Heart left ventricle (tissue), 16 donors: ENCODE data around the gene DRD4. TPM values are rescaled to one million over a fixed set of nuclear protein-coding genes. Genes with fewer than 3 reads are reported as not detected.
A peak's percentile ranks its signal among the peaks of the same experiment; 100 is the strongest.
"Not testable (repeated sequence)": the region's sequence is repeated elsewhere in the genome, so short reads cannot be mapped to it uniquely, and the experiment has no call there.

Experiments used
- ATAC-seq, 4 donors: fragments of 200-7000 bp; cut with Tn5 transposase; one replicate each; pipeline ENCODE4 v1.9.1; 2020 to 2022; ENCODE audit warnings: moderate library complexity in 4 of 4, mild to moderate bottlenecking in 3 of 4, moderate number of reproducible peaks in 1 of 4
- DNase-seq, 5 donors: peaks; one replicate each; pipeline ENCODE4 v3.0.0-alpha.2; 2020
- H3K27ac ChIP-seq, 12 donors: fragments of 200-600 bp; sonication (generic) in 4 of 12; one replicate each; pipeline versions ENCODE4 v1.5.0 to v1.8.0; 2016 to 2022; ENCODE audit warnings: mild to moderate bottlenecking in 2 of 12
- H3K27me3 ChIP-seq, 9 donors: fragments of 200-600 bp; sonication (generic) in 2 of 9; one replicate each; pipeline versions ENCODE4 v1.5.1 to v1.8.0; 2016 to 2022; ENCODE audit warnings: mild to moderate bottlenecking in 3 of 9
- H3K36me3 ChIP-seq, 9 donors: fragments of 200-600 bp; sonication (generic) in 2 of 9; one replicate each; pipeline versions ENCODE4 v1.5.0 to v1.8.0; 2018 to 2022; ENCODE audit warnings: mild to moderate bottlenecking in 2 of 9
- H3K4me1 ChIP-seq, 12 donors: fragments of 200-600 bp; sonication (generic) in 4 of 12; one replicate each; pipeline versions ENCODE4 v1.5.0 to v1.8.0; 2016 to 2022; ENCODE audit warnings: mild to moderate bottlenecking in 3 of 12
- H3K4me3 ChIP-seq, 12 donors: fragments of 200-600 bp; sonication (generic) in 4 of 12; one replicate each; pipeline versions ENCODE4 v1.5.0 to v1.8.0; 2017 to 2022; ENCODE audit warnings: mild to moderate bottlenecking in 9 of 12, moderate library complexity in 4 of 12
- H3K9me3 ChIP-seq, 12 donors: fragments of 200-600 bp; sonication (generic) in 4 of 12; one replicate each; pipeline versions ENCODE4 v1.5.0 to v1.8.0; 2016 to 2022; ENCODE audit warnings: mild to moderate bottlenecking in 1 of 12
- CTCF ChIP-seq, 12 donors: fragments of 200-600 bp; sonication (generic) in 4 of 12; IDR thresholded peaks; one replicate each; pipeline versions ENCODE4 v1.5.0 to v1.8.0; 2018 to 2022; ENCODE audit warnings: antibody characterized with exemption in 12 of 12, mild to moderate bottlenecking in 5 of 12
- POLR2A ChIP-seq, 2 donors: fragments of 450-650 bp; IDR thresholded peaks; one replicate each; pipeline ENCODE4 v1.6.1; 2017; ENCODE audit warnings: antibody characterized with exemption in 2 of 2, mild to moderate bottlenecking in 2 of 2, moderate library complexity in 2 of 2
- WGBS, 4 donors: extraction: QIAGEN DNeasy Blood & Tissue Kit in 2 of 4; methylation state at CpG; one replicate each; pipeline versions ENCODE4 v1.1.5 to v1.1.7; 2013 to 2018; 5-methylcytosine and 5-hydroxymethylcytosine counted together
- intact Hi-C, 10 donors: fragments of 100-400 bp; cut with DNase I; formaldehyde crosslinking; loops; one replicate each; pipeline versions ENCODE4 v1.11.1 to v1.14.2; 2022
- polyA plus RNA-seq, 2 donors: library from polyadenylated mRNA; stranded (reverse); fragments of 200-250 nt; gene quantifications; one replicate each; pipeline ENCODE4 v1.2.3, GENCODE V29; 2013
- total RNA-seq, 9 donors: library from RNA; depleted of rRNA in 2 of 9; stranded (reverse); fragments of >200 nt in 2 of 9; fragmentation: NEBNext Ultra II Directional in 3 of 9; extraction: Animal tissue kit (Norgen Biotek cat#: 25700) in 3 of 9; gene quantifications; one replicate each; pipeline versions ENCODE4 v1.1.0 to v1.2.4, GENCODE V29; 2016 to 2023
- donor health status: ischemic (EF 13 %, LVEDD 7.1; RV severe dilation, severe dysfunction).
- donor health status: healthy with polysubstance abuse.
- donor health status: DM: no; HTN: yes; CAD: no.
- donor health status: DM: no; HTN: no; CAD: no.
- donor health status: ischemic (EF 25% LVEDD 6.9; RV normal size, moderate dysfunction).
- donor health status: ischemic (EF 25% LVEDD 5.7; RV mildly dilated, moderate dysfunction).
- donor health status: healthy.
- donor health status: DM: yes; HTN: yes; CAD: no.
- donor health status: ischemic (EF 35%, LVEDD 5.7; RV mildly dilated, moderate dysfunction).
- donor health status: nonischemic (EF 11% LVEDD 7.7; RV severe dilation, severe dysfunction).
- donor health status: DM: yes; HTN: yes; CAD: no.
- donor health status: PGD.
- donor health status: ischemic (EF 29% LVEDD 5.4; RV normal size, mild dysfunction).
- donor health status: nonischemic (EF 23%, LVEDD 6.1; RV moderate dilation, normal function).

DRD4 gene
- total and polyA plus RNA-seq, 11 donors = 0.07 to 1.0 (median 0.29) TPM; not detected in 4

GRCh38 chr11:643849-644738 is 7.0 kb downstream of the DRD4 start:
- TF ChIP-seq POLR2A (IDR thresholded peaks at IDR 0.05) = no peak
- no peak for TF ChIP-seq CTCF (IDR thresholded peaks at IDR 0.05)
- no peak for ATAC-seq
- no peak for DNase-seq
- WGBS, 4 donors = 87 to 89% (median 88%) methylated on average over 45 to 50 of the region's 50 CpGs
- Histone ChIP-seq H3K4me3 (no peak overlapping the region), H3K27ac (no peak overlapping the region), H3K36me3 (peaks cover 0 to 26% (median 15%) of the 10 kb centered on the region in 9 donors), H3K9me3 (no peaks in the 10 kb centered on the region), H3K27me3 (peaks cover 2 to 18% (median 5%) of the 10 kb centered on the region in 9 donors), H3K4me1 (peaks cover 0 to 15% (median under 1%) of the 10 kb centered on the region in 12 donors)
- intact Hi-C loops = no loop called here

DNA sequence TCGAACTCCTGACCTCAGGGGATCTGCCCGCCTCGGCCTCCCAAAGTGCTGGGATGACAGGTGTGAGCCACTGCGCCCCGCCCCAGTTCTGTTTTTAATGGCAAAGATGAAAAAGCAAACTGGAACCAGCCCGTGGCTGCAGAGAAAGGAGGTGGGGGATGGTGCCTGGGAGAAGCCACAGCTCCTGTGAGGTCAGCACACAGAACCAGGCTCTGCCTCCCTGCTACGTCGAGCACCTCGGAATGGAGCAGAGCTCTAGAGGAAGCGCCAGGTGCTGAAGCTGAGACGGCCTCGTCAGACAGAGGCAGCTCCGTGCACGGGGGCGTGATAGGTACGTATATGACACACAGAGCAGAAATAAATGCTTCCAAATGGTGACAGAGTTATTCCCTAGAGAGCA is 8.5 kb downstream of the DRD4 start:
- TF ChIP-seq POLR2A (IDR thresholded peaks at IDR 0.05) = no peak
- no peak for TF ChIP-seq CTCF (IDR thresholded peaks at IDR 0.05)
- Histone ChIP-seq H3K36me3 (peaks cover 0 to 34% (median 22%) of the 10 kb centered on the region in 9 donors), H3K4me1 (peaks cover 0 to 8% (median 0%) of the 10 kb centered on the region in 12 donors), H3K4me3 (no peak overlapping the region), H3K9me3 (no peaks in the 10 kb centered on the region), H3K27me3 (peaks cover 0 to 4% (median 0%) of the 10 kb centered on the region in 9 donors), H3K27ac (no peak overlapping the region)
- intact Hi-C loops = no loop called here
- DNase-seq (peak in 1 of 5 donors; percentile 9), ATAC-seq (no peak)
- 86 to 92% (median 88%) methylated on average over 12 to 16 of the region's 16 CpGs for WGBS, 4 donors

GRCh38 chr11:646214-646613 is 9.1 kb downstream of the DRD4 start:
- 85 to 91% (median 89%) methylated on average over 14 of the region's 14 CpGs for WGBS, 4 donors
- Histone ChIP-seq H3K36me3 (peaks cover 0 to 39% (median 29%) of the 10 kb centered on the region in 9 donors), H3K4me3 (no peak overlapping the region), H3K9me3 (no peaks in the 10 kb centered on the region), H3K27me3 (no peaks in the 10 kb centered on the region), H3K27ac (no peak overlapping the region), H3K4me1 (peaks cover 0 to 1% (median 0%) of the 10 kb centered on the region in 12 donors)
- no peak for ATAC-seq
- TF ChIP-seq POLR2A (IDR thresholded peaks at IDR 0.05) (no peak), CTCF (IDR thresholded peaks at IDR 0.05) (no peak)
- intact Hi-C loops = no loop called here
- DNase-seq = peak in 1 of 5 donors; percentile 17

- intact Hi-C loops, DNase-seq, H3K4me1 ChIP-seq, H3K9me3 ChIP-seq, H3K27me3 ChIP-seq, ATAC-seq, H3K4me3 ChIP-seq, H3K27ac ChIP-seq: not testable (repeated sequence)
- WGBS, 4 donors = 87 to 97% (median 93%) methylated on average over 10 to 11 of the region's 14 CpGs
- peaks cover 0 to 46% (median 28%) of the 10 kb centered on the region in 9 donors for H3K36me3 ChIP-seq
These were observed 10.6 kb downstream of the DRD4 start for GRCh38 chr11:647672-648158.
